OCI-LY3 (cell line): ENCODE results near the gene ATG7.

ENCODE experiments used
- H2AFZ ChIP-seq: fragments of 200-600, 300-600 bp; shearing (Covaris generic); 2 replicates; pipeline ENCODE4 v1.6.0; 2014; ENCODE audit warnings: antibody characterized with exemption, low read depth, low read length
- H3K27ac ChIP-seq: fragments of 200-600, 300-600 bp; sonication (generic); 2 replicates; pipeline ENCODE4 v1.5.1; 2014; ENCODE audit warnings: mild to moderate bottlenecking, low read length, moderate library complexity, mixed read lengths
- H3K27me3 ChIP-seq: fragments of 200-600, 300-600 bp; sonication (generic); 2 replicates; pipeline ENCODE4 v1.6.1; 2014; ENCODE audit warnings: low read depth, low read length, mixed read lengths
- H3K36me3 ChIP-seq: fragments of 200-600, 300-600 bp; sonication (generic); replicated peaks from 2 replicates; pipeline ENCODE3; 2014; ENCODE audit warnings: low read depth, low read length, mixed read lengths
- H3K4me1 ChIP-seq: fragments of 300-600, 200-600 bp; sonication (generic); 2 replicates; pipeline ENCODE4 v1.6.1; 2014; ENCODE audit warnings: low read length, mixed read lengths
- H3K4me2 ChIP-seq: fragments of 200-600, 300-600 bp; sonication (generic); 2 replicates; pipeline ENCODE4 v1.6.1; 2014; ENCODE audit warnings: low read length, mixed read lengths
- H3K4me3 ChIP-seq: fragments of 300-600, 200-600 bp; sonication (generic); 2 replicates; pipeline ENCODE4 v1.5.1; 2014; ENCODE audit warnings: antibody characterized with exemption, mild to moderate bottlenecking, low read length, moderate library complexity
- H3K79me2 ChIP-seq: fragments of 300-600, 200-600 bp; shearing (Covaris generic); 2 replicates; pipeline ENCODE4 v1.6.1; 2014; ENCODE audit warnings: mild to moderate bottlenecking, low read length, mixed read lengths
- H3K9ac ChIP-seq: fragments of 300-600, 200-600 bp; shearing (Covaris generic); 2 replicates; pipeline ENCODE4 v1.6.0; 2014; ENCODE audit warnings: mild to moderate bottlenecking, low read length, moderate library complexity
- H3K9me3 ChIP-seq: fragments of 200-600, 300-600 bp; shearing (Covaris generic); 2 replicates; pipeline ENCODE4 v1.6.1; 2014; ENCODE audit warnings: low read length, mixed read lengths; ENCODE audit not compliant: insufficient read depth
- H4K20me1 ChIP-seq: fragments of 200-600, 300-600 bp; sonication (generic); 2 replicates; pipeline ENCODE4 v1.6.1; 2016; ENCODE audit warnings: low read length, mixed read lengths; ENCODE audit not compliant: insufficient read depth
- EZH2phosphoT487 ChIP-seq: fragments of 200-600 bp; shearing (Covaris generic); IDR thresholded peaks from 2 replicates; pipeline ENCODE4 v1.6.1; 2018; ENCODE audit warnings: antibody characterized with exemption, mixed run types, low read depth
- TF ChIP-seq, protein P1 (sequence below): fragments of 200-600, 300-600 bp; sonication (generic); IDR thresholded peaks from 2 replicates; pipeline ENCODE4 v1.5.1; 2014; ENCODE audit warnings: antibody characterized with exemption, low read length, low read depth

Gene ATG7

DNA sequence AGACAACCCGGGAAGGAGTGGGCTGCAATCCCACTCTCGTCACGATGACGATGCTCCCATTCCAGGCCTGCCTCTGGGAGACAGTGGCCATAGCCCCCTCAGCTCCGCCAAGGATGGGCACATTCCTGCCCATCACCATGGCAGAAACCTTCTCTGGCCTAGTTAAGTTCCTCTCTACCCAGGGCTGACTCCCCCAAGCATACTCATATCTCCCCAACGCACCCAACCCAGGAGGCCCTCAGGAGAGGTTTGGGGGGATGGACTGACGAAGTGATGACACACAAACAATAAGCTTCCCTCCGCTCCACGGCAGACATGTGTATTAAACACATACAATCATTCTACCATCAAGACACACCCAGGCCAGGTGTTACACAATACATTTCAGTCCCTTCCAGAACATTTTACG is 311.4 kb downstream of the ATG7 start:
- Histone ChIP-seq H4K20me1 (peaks cover 49% of the 10 kb centered on the region), H3K4me3 (no peak overlapping the region), H3K27me3 (no peaks in the 10 kb centered on the region), H3K36me3 (no peaks in the 10 kb centered on the region), H3K27ac (no peak overlapping the region), H3K4me1 (no peaks in the 10 kb centered on the region), H3K9ac (no peak overlapping the region), H2AFZ (no peak overlapping the region), H3K9me3 (no peaks in the 10 kb centered on the region), H3K4me2 (no peak overlapping the region), H3K79me2 (peaks cover 24% of the 10 kb centered on the region)
- no peak for TF ChIP-seq EZH2phosphoT487
- TF ChIP-seq, protein P1, sequence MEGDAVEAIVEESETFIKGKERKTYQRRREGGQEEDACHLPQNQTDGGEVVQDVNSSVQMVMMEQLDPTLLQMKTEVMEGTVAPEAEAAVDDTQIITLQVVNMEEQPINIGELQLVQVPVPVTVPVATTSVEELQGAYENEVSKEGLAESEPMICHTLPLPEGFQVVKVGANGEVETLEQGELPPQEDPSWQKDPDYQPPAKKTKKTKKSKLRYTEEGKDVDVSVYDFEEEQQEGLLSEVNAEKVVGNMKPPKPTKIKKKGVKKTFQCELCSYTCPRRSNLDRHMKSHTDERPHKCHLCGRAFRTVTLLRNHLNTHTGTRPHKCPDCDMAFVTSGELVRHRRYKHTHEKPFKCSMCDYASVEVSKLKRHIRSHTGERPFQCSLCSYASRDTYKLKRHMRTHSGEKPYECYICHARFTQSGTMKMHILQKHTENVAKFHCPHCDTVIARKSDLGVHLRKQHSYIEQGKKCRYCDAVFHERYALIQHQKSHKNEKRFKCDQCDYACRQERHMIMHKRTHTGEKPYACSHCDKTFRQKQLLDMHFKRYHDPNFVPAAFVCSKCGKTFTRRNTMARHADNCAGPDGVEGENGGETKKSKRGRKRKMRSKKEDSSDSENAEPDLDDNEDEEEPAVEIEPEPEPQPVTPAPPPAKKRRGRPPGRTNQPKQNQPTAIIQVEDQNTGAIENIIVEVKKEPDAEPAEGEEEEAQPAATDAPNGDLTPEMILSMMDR = no peak

DNA sequence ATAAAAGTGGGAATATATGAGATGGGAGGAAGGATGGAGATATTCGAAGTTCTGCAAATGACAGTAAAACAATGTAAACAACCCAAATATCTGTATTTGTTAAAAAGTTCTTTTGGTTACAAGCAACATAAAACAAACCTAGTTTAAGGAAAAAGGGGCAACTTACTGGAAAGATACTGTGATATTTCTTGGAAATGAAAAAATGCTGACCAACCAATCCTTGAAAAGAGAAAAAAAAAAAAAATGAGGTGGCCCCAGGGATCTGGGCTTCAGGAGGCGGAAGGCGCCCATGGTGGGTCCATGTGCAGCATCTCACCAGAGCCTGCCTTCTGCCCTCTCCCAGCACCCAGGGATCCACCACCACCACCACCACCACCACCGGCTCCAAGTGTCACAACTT is 312.4 kb downstream of the ATG7 start:
- Histone ChIP-seq H3K9ac (no peak overlapping the region), H4K20me1 (peaks cover 50% of the 10 kb centered on the region), H3K4me3 (no peak overlapping the region), H3K27me3 (no peaks in the 10 kb centered on the region), H3K27ac (no peak overlapping the region), H2AFZ (no peak overlapping the region), H3K4me2 (no peak overlapping the region), H3K4me1 (no peaks in the 10 kb centered on the region), H3K36me3 (no peaks in the 10 kb centered on the region), H3K9me3 (no peaks in the 10 kb centered on the region), H3K79me2 (peaks cover 28% of the 10 kb centered on the region)
- TF ChIP-seq, protein P1 = no peak
- TF ChIP-seq EZH2phosphoT487 = no peak

DNA sequence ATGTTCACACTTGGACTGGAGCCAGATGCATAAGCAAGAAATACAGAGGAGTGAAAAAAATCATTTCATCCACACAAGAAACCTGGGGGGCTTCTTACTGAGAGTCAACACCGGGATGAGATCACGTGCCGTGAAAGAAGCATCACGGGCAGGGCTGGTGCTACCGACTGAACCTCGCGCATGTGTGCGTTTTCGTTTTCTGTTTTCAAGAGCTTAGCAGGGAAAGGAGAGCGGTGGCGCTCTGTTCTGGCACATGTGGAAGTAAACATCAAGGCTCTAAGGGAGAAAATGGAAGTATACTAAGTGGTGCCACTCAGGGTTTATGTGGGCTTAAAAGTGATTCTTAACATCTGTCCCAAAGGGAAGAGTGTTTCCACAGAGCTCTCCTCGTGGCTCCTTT is 315.6 kb downstream of the ATG7 start:
- no peaks in the 10 kb centered on the region for H3K4me1 ChIP-seq
- no peak overlapping the region for H2AFZ ChIP-seq
- H3K79me2 ChIP-seq = peaks cover 28% of the 10 kb centered on the region
- H3K36me3 ChIP-seq = no peaks in the 10 kb centered on the region
- H3K27me3 ChIP-seq = no peaks in the 10 kb centered on the region
- H4K20me1 ChIP-seq = peaks cover 50% of the 10 kb centered on the region
- TF ChIP-seq, protein P1 = no peak
- TF ChIP-seq EZH2phosphoT487 = no peak
- H3K9ac ChIP-seq = no peak overlapping the region
- H3K9me3 ChIP-seq = no peaks in the 10 kb centered on the region
- H3K27ac ChIP-seq = no peak overlapping the region
- no peak overlapping the region for H3K4me2 ChIP-seq
- no peak overlapping the region for H3K4me3 ChIP-seq

DNA sequence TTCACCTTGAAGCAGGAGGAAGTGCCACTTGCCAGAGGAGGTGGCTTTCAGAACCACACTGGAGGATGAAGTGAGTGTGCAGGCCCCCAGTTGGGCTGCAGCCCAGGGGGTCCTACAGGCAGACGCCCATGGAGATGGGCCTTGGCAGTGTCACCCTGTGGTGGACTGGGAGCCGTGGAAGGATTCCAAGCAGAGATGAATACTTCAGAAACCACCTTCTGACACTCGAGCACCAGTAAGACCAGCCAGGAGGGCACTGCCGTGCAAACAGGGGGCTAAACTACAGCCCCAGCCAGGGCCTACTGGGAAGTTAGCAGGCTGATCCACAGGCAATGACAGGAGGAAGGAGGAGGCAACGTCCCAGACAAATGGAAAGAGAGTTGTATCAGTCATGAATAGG is 316.1 kb downstream of the ATG7 start:
- TF ChIP-seq EZH2phosphoT487 = no peak
- TF ChIP-seq, protein P1 = no peak
- Histone ChIP-seq H3K4me3 (no peak overlapping the region), H3K36me3 (no peaks in the 10 kb centered on the region), H3K79me2 (peaks cover 30% of the 10 kb centered on the region), H3K27me3 (no peaks in the 10 kb centered on the region), H3K27ac (no peak overlapping the region), H3K4me2 (no peak overlapping the region), H3K9ac (no peak overlapping the region), H3K9me3 (no peaks in the 10 kb centered on the region), H3K4me1 (no peaks in the 10 kb centered on the region), H4K20me1 (peaks cover 52% of the 10 kb centered on the region), H2AFZ (no peak overlapping the region)
